Ishikawa (cell line): ENCODE results near the gene PLXNA4.

ENCODE experiments used
- EGR1 ChIP-seq: IDR thresholded peaks from 2 replicates; pipeline ENCODE4 v1.6.1; 2012
- EP300 ChIP-seq: IDR thresholded peaks from 2 replicates; pipeline ENCODE4 v1.6.1; 2012; ENCODE audit warnings: borderline replicate concordance
- RAD21 ChIP-seq: IDR thresholded peaks from 2 replicates; pipeline ENCODE4 v1.6.1; 2012; ENCODE audit warnings: low read depth
- TCF12 ChIP-seq: IDR thresholded peaks from 2 replicates; pipeline ENCODE4 v1.6.1; 2012; ENCODE audit warnings: low read depth

DNA sequence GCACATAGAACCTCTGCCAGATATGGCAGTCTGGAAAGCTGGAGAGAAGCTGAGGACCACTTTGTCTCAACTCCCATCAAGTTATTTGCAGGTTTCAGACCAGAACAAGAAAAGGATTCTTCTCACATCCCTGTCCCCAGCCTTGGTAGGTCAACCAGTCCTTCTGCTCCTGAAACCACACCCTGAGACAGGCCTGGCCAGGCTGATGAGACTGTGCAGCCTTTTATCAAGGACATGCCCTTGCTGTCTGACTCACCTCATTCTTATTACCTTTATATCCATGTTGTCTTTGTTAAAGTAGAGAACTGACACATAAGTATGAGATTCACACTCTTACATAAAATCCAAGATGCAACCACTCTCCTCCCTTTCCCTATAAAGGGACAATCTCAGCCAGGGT lies 354.9 kb downstream of the PLXNA4 start:
- TF ChIP-seq RAD21 (no peak), EP300 (no peak), TCF12 (no peak), EGR1 (no peak)
